ENCODE results near the gene ARHGAP42. TPM values are rescaled to one million over a fixed set of nuclear protein-coding genes. Genes with fewer than 3 reads are reported as not detected.

Gene ARHGAP42
- total RNA-seq, 1 donor from 2014 or later = 19.1 TPM

- TF ChIP-seq CTCF (IDR thresholded peaks at IDR 0.05; ENCODE audit: unreplicated experiment) = no peak
- Mint-ChIP-seq H3K27me3 (ENCODE audit: unreplicated experiment) (peaks cover 2% of the 10 kb centered on the region), H3K4me1 (ENCODE audit: unreplicated experiment) (no peaks in the 10 kb centered on the region), H3K9me3 (ENCODE audit: unreplicated experiment) (no peaks in the 10 kb centered on the region), H3K4me3 (ENCODE audit: unreplicated experiment) (no peak overlapping the region), H3K27ac (ENCODE audit: unreplicated experiment) (no peak overlapping the region), H3K36me3 (ENCODE audit: low read depth, unreplicated experiment) (peaks cover 5% of the 10 kb centered on the region)
- DNase-seq (ENCODE audit: low spot score) = no peak
Observed at GRCh38 chr11:100810666-100811065, 123.6 kb downstream of the ARHGAP42 start.

- TF ChIP-seq CTCF (IDR thresholded peaks at IDR 0.05; ENCODE audit: unreplicated experiment) = no peak
- H3K27ac Mint-ChIP-seq (ENCODE audit: unreplicated experiment) = no peak overlapping the region
- H3K27me3 Mint-ChIP-seq (ENCODE audit: unreplicated experiment) = peaks cover 2% of the 10 kb centered on the region
- no peaks in the 10 kb centered on the region for H3K4me1 Mint-ChIP-seq (ENCODE audit: unreplicated experiment)
- DNase-seq (ENCODE audit: low spot score) = no peak
- no peaks in the 10 kb centered on the region for H3K9me3 Mint-ChIP-seq (ENCODE audit: unreplicated experiment)
- H3K4me3 Mint-ChIP-seq (ENCODE audit: unreplicated experiment) = no peak overlapping the region
- H3K36me3 Mint-ChIP-seq (ENCODE audit: low read depth, unreplicated experiment) = peaks cover 5% of the 10 kb centered on the region
Observed at GRCh38 chr11:100812517-100812916, 125.4 kb downstream of the ARHGAP42 start.

GRCh38 chr11:100815787-100816330, 128.8 kb downstream of the ARHGAP42 start:
- Mint-ChIP-seq H3K27me3 (ENCODE audit: unreplicated experiment) (peaks cover 2% of the 10 kb centered on the region), H3K4me1 (ENCODE audit: unreplicated experiment) (peaks cover 4% of the 10 kb centered on the region), H3K36me3 (ENCODE audit: low read depth, unreplicated experiment) (peaks cover 5% of the 10 kb centered on the region), H3K4me3 (ENCODE audit: unreplicated experiment) (no peak overlapping the region), H3K27ac (ENCODE audit: unreplicated experiment) (no peak overlapping the region), H3K9me3 (ENCODE audit: unreplicated experiment) (no peaks in the 10 kb centered on the region)
- DNase-seq (ENCODE audit: low spot score) = no peak
- TF ChIP-seq CTCF (IDR thresholded peaks at IDR 0.05; ENCODE audit: unreplicated experiment) = no peak

GRCh38 chr11:100816823-100817222, 129.7 kb downstream of the ARHGAP42 start:
- H3K4me1 Mint-ChIP-seq (ENCODE audit: unreplicated experiment) = peaks cover 14% of the 10 kb centered on the region
- no peak overlapping the region for H3K4me3 Mint-ChIP-seq (ENCODE audit: unreplicated experiment)
- no peaks in the 10 kb centered on the region for H3K9me3 Mint-ChIP-seq (ENCODE audit: unreplicated experiment)

More at GRCh38 chr11:100816823-100817222, 129.7 kb downstream of the ARHGAP42 start:
- TF ChIP-seq CTCF (IDR thresholded peaks at IDR 0.05; ENCODE audit: unreplicated experiment) = no peak
- H3K36me3 Mint-ChIP-seq (ENCODE audit: low read depth, unreplicated experiment) = peaks cover 5% of the 10 kb centered on the region
- no peak overlapping the region for H3K27ac Mint-ChIP-seq (ENCODE audit: unreplicated experiment)
- peaks cover 2% of the 10 kb centered on the region for H3K27me3 Mint-ChIP-seq (ENCODE audit: unreplicated experiment)
- no peak for DNase-seq (ENCODE audit: low spot score)

Measured in endothelial cell (in vitro differentiated cells).